Stimulated activated CD8-positive, alpha-beta memory T cell treated with anti-CD3 and anti-CD28 coated beads, Interleukin-4, amount 100 ng/mL, for 1 hour (primary cell): ENCODE data around the gene YIPF7.

Experiments used
- DNase-seq, 2 donors: peaks; one replicate each; pipeline ENCODE4 v3.0.0-alpha.2; 2020; ENCODE audit warnings: low read depth in 2 of 2, low spot score in 1 of 2

YIPF7 gene

DNA sequence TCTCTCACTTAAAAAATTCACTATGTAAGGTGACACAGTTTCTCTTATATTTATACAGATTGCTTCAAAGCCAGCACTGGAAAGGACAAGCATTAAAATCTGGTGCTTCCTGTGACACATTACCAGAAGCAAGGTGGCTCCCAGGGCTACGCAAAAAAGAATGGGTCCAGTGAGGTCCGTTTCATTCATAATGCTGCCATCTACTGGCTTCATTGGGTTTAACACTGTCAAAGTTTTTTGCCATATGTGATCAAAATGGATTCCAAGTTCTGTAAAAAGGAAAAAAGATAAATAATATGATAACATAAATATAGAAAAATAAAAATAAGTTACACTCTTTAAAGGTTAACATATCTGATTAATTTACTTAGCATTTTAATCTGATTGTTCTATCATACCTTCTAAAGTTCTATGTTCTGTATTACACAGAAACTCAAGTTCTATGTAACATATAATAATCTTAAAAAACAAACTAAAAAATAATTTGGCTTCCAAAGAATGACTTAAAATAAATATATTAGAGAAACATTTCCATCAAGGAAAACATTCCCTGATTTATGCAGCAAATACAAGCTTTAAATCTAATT lies 22.1 kb downstream of the YIPF7 start:
- DNase-seq = peak in 1 of 2 donors; percentile 2

DNA sequence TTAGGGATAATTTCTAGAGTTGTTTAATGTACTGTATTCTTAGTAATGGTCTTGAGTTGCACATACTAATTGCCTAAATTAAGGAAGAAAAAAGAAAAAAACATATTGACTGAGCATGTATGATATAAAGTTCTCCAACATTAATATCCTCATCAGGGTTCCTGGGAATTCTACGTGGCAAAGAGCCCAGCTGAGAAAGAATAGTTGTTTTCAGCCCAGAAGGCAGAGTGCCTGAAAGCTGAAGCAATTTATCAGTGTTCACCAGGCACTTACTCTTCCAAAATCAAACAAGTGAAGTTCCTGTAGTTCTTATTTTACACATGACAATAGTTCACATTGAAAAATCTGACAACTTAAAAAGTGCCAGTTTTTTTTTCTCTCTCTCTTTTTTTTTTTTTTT lies 27.7 kb downstream of the YIPF7 start:
- DNase-seq = no peak

DNA sequence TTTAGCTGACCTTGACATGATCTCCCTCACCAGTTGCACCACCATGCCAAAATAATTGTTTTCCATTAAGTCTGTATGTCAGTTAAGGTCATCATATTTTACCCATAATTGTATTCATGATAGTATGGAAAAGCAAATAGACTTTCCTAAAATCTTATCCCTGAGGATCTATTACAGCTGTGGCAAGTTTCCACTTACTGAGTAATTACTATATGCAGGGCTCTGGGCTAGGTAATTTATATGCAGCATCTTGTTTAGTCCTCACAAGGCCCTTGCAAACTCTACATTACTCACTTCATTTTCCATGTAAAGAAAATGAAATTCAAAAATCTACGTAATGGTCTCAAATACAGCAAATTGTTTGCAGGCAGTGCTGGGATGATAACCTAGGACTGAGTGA lies 34.8 kb downstream of the YIPF7 start:
- DNase-seq = no peak

DNA sequence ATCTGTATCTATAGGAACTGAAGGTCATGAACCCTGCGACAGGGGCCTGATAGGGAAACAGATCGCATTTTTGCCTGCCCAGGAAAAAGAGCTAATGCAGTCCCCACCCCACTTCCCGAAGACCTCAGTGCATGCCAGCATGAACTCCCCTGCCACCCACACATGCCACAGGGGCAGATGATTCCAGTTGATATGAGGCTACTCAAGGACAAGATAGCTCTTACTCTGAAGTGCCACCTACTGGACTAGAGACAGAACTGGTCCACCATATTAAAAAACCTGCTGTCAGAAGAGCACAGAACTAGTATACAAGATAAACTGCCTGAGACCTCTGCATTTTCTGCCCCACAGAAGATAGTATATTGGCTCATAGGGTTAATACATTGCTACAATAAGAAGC lies 68.0 kb downstream of the YIPF7 start:
- DNase-seq = no peak

DNA sequence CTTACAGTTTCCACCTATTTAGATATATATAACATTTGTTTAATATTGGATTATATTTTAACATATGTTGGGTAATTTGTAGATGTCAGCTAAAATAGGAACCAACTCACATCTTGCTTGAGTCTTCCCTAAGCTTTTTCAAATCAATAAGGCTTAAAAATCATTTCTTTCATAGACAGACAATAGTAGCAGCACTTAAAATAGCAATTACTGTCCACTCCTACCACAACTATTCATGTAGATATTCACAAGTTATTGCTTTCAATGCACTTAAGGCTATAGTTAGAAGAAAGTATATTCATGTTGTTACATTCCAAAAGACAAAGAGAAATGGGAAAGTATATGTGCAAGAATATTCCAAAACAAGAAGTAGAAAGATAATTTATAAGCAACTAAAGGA lies 71.2 kb downstream of the YIPF7 start:
- DNase-seq = no peak

DNA sequence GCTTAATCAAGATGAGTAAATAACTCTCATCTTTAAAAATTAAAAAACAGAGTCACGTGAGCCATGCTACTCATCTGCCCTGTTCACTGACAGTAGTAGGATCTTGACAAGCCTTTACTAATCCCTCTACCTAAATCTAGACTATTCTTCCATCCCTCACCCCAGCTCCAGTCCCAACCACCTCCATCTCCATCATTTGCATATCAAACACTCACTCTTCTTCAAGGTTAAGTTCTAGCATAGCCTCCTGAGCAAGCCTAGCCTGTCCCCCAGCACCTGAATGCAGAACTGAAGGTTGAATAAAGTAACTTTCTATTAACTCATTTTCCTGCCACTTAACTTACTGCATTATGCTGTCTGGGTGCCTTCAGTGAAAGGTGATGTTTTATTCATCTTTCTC lies 72.5 kb downstream of the YIPF7 start:
- DNase-seq = no peak
